KG1 (cell line): Measurements from ENCODE around the gene COL6A2.
A peak's percentile ranks its signal among the peaks of the same experiment; 100 is the strongest.
"Not testable (repeated sequence)": the region's sequence is repeated elsewhere in the genome, so short reads cannot be mapped to it uniquely, and the experiment has no call there.

ENCODE experiments used
- DNase-seq: peaks from one replicate; lab custom pipeline; 2025; lab: John Stamatoyannopoulos, UW

COL6A2 gene

GRCh38 chr21:46097336-46098293 is at the start of gene COL6A2:
COL6A2 (plus strand) TSS chr21:46098112.
- DNase-seq: no peak

GRCh38 chr21:46048926-46049889 is 48.7 kb upstream of the COL6A2 start:
- no peak for DNase-seq

DNA sequence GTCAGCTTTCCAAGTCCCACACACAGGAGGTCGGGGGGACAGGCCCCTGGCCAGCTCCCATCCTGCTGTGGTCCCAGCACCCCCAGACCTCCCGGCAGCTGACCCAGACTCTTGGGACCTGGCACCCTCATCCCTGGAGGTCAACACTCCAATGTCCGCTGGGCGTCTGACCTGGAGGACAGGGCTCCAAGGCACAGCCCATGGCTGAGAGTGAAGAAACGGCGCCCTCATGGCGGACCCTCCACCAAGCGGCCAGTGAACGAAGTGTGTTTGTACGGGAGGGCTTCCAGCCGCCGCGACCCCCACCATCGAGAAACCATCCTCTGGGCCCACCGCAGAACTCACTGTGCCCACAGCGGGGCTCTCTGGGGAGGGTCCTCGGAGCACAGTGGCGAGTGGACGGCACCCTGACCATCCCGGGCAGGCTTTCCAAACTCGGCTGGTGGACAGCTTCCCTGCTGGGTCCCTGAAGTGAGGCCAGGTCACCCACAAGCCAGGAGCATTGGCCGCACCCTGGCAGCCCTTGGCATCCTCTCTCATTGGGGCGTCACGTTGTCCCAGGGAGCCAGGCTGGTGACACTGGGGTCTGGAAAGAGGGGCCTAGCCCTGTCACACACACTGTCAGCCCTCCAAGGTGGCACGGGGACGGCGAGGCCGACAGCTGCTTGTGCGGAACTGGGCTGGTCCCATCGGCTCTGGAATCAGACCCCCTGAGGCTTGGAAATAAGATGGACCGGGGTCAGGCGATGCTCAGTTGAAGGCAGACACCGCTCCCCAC is 47.8 kb upstream of the COL6A2 start:
- DNase-seq: no peak

DNA sequence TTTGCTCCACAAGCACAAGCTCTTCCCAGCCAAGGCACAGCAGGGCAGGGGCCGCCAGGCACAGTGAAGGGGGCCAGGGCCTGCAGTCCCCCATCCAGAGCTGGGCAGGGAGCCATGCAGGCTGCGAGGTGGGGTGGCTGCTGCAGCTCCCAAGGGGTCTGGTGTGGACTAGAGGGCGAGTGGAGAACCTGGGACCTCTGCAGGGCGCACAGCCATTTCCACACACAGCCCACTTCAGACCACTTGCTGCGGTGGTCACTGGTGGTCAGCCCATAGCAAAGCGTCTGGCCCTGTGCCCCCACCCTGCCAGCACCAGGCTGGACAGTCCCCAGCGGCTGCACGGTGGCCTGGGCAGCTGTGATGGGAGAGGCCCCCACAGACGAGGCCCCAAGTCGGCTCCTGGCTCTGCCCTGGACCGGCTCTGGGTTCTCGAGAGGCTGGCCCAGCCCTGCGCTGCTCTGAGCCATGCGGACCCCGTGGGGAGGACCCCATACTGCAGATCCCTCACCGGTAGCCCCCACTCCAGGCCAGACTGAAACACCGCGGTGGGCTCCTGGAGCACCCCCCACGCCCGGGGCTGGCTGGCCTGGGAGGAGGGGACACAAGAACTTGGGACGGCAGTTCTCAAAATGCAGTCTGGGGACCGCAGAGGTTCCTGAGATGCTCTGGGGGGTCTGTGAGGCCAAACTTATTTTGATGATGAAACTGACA is 47.1 kb upstream of the COL6A2 start:
- no peak for DNase-seq

GRCh38 chr21:46051379-46051770 is 46.5 kb upstream of the COL6A2 start:
- DNase-seq: no peak

DNA sequence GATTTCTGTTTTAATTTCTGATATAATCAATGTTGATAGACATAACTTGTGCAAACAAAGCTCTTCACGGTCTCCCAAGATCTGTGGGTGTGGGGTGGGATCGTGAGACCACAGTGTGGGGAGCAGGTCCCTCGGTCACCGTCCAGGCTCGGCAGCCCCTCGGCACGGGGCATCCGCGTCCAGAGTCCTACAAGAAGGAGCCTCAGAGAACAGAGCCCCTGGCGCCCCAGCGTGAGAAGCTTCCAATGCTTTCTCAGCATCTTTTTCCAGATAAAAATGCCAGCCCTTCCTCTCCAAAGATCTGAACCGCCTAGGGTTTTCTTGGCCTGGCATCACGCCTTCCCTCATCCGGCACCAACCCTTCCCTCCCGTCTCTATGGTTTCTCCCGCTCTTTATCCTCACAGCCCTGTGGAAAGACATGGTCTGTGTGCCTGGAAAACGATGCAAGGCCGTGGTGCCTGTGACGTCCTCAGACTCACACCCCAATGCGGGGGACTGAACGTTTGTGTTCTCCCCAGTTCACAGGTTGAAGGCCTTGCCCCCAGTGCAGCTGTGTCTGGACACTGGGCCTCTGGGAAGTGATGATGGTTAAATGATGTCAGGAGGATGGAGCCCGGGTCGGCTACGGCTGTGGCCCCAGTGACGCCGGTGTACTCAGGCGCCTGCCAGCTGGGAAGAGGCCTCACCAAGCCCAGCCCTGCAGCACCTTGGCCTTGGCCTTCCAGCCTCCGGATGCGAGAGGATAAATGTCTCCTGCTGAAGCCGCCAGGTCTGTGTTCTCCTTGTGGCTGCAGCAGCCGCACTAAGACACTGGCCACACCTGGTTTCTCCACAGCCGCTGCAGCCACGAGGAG is 45.9 kb upstream of the COL6A2 start:
- no peak for DNase-seq

- DNase-seq: no peak
Observed at GRCh38 chr21:46052703-46053651, 44.9 kb upstream of the COL6A2 start.

DNA sequence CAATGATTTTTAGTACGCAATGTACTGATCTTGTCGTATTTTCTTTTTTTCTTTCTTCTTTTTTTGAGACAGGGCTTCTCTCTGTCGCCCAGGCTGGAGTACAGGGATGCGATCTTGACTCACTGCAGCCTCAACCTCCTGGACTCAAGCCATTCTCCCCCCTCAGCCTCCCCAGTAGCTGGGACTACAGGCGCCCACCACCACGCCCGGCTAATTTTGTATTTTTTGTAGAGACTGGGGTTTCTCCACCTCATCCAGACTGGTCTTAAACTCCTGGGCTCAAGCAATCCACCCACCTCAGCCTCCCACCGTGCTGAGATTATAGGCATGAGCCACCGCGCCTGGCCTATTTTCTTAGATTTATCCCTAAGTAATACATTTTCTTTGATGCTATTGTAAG is 43.9 kb upstream of the COL6A2 start:
- no peak for DNase-seq

- DNase-seq: no peak
Observed at GRCh38 chr21:46054451-46054881, 43.4 kb upstream of the COL6A2 start.

DNA sequence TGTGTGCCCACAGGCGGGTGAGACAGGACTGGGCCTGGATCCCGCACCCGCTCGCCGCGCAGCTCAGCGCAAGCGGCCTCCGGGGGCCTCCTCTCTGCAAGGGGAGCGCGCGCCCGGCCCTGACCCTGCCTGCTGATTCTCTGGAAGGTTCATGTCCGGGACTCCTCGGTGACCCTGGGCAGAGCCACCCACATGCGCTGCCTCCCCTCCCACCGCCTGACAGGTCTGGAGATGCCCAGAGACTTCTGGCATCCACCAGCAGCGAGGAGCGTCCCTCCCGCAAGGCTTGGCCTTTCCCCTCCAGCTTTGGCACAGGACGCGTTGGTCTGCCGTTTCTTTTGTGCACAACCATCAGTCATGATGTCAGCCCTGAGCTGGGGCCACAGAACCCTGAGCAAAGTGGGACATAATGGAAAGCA is 42.0 kb upstream of the COL6A2 start:
- no peak for DNase-seq

DNA sequence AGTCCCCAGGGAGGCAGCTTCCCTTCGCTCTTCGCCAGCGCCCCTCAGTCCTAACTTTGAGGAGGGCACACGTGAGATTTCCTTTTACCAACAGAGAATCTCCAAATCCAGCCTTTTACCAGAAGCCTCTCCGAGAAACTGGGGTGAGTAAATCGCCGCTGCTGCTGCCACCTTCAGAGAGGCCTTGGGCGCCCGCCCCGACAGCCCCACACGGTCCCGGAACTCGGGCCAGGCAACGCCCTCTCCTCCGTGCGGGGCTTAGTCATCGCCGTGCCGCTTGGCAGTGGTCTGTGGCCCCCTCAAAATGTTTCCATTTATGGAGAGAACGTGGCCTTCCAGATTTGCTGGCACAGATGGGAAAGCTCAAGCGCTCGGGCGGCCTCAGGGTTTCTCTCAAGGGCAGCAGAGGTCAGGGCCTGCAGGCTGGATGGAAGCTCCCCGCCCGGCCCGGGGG is 41.4 kb upstream of the COL6A2 start:
- DNase-seq: no peak

GRCh38 chr21:46057111-46057709 is 40.7 kb upstream of the COL6A2 start:
- DNase-seq: peak; percentile 37

GRCh38 chr21:46057710-46058241 is 40.1 kb upstream of the COL6A2 start:
- no peak for DNase-seq

DNA sequence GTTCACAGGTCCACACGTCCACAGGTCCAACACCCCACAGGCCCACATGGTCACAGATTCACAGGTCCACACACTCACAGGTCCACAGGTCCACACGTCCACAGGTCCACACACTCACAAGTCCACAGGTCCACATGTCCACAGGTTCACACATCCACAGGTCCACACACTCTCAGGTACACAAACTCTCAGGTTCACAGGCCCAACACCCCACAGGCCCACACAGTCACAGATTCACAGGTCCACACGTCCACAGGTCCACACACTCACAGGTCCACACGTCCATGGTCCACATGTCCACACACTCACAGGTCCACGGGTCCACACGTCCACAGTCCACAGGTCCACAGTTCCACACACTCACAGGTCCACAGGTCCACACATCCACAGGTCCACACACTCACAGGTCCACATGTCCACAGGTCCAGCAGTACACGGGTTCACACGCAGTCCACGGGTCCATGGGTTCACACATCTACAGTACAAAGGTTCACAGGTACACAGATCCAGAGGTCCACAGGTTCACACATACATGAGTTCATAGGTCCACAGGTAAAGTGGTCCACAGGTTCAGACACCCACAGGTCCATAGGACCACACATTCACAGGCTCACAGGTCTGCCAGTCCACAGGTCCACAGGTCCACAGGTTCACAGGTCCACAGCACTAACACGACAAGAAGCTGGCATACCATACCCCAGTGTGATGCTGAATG is 39.3 kb upstream of the COL6A2 start:
- no peak for DNase-seq

DNA sequence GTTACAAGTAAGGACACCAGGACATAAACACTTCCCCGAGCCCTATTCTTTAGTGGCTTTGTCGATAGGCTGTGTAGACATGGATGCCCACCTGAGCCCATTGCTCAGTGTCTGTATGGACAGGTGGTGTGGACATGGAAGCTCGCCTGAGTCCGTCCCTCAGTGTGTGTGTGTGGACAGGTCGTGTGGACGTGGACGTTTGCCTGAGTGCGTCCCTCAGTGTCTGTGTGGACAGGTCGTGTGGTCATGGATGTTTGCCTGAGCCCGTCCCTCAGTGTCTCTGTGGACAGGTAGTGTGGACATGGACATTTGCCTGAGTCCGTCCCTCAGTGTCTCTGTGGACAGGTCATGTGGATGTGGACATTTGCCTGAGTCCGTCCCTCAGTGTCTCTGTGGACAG is 38.7 kb upstream of the COL6A2 start:
- no peak for DNase-seq

- DNase-seq: not testable (repeated sequence)
Observed at GRCh38 chr21:46059711-46060455, 38.0 kb upstream of the COL6A2 start.

DNA sequence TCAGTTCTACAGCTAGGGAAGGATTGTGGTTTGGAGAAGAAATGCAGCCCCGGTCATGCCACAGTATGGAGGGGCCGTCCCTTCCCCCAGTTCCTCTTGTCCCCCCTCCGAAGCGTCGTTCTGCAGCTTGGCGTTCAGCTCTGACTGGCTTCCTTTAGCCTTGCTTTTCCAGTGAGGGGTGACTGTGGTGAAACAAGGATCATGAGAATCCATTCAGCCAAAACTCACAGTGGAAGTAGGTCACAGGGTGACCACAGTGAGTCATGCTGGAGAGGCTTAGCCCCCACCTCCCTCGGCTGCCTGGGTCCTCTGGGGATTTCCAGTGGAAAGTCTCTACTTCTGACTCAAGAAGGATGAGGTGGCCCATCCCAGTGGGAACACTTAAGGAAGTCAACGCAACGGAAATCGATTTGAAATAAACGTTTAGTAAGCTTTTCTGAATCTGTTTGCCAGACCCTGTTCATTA is 37.3 kb upstream of the COL6A2 start:
- no peak for DNase-seq
